ENCODE measurements around the gene OR2A7. TPM values are rescaled to one million over a fixed set of nuclear protein-coding genes. Genes with fewer than 3 reads are reported as not detected.
"Not testable (repeated sequence)": the region's sequence is repeated elsewhere in the genome, so short reads cannot be mapped to it uniquely, and the experiment has no call there.

Gene OR2A7, protein sequence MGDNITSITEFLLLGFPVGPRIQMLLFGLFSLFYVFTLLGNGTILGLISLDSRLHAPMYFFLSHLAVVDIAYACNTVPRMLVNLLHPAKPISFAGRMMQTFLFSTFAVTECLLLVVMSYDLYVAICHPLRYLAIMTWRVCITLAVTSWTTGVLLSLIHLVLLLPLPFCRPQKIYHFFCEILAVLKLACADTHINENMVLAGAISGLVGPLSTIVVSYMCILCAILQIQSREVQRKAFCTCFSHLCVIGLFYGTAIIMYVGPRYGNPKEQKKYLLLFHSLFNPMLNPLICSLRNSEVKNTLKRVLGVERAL
- polyA plus RNA-seq (ENCODE audit: insufficient read length) = 1.5 TPM

DNA sequence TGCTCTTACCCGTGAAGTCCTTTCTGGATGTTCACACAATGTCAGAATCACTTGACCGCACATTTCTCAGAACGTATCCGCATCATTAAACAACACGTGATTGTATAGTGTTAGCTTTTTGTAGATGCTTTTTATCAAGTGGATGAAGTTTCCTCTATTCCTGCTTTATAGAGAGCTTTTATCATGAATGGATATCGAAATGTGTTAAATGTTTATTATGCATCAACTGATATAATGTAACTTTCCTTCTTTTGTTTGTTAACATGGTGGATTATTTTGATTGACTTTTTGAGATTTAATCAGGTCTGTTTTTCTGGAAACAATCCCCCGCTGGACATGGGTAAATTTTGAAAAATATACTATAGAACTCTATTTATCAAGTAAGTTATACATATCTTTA is at the start of gene OR2A7:
OR2A7 (minus strand) TSS at position 101 of the 400 bp plus-strand sequence. CDS start 5,164 bp downstream, outside the sequence.
- DNase-seq (ENCODE audit: low read depth) = not testable (repeated sequence)

DNA sequence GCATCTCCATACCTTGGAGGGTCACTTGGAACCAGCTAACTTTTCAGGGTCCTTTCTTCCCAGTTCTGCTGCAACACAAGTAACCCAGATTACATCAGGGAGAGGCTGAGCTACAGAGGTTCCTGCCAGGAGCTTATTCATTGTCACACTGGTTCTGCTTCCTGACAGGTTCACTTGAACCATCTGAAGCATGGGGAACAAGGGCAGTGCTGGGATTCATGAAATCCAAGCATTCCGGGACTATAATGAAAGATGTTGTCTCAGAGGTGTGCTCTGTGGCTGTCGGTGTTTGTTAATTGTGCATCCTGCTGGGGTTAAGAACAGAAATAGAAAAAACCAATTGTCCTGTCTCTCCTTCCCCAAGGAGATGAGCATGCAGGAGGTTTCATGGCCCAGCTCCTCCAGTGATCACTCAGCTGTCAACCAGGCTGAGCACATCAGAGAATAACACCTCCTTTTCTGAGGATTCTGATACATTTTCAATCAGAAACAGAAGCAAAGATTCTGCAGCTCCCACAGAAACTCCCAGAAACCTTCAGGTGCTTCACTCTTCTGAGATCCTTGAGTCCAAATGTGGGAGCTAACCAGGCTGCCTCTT is 47.4 kb upstream of the OR2A7 start, which contains the start of gene OR2A1:
OR2A1 (plus strand) TSS at position 548 of the 598 bp plus-strand sequence. CDS start 5,706 bp downstream, outside the sequence.
- DNase-seq (ENCODE audit: low read depth) = not testable (repeated sequence)

DNA sequence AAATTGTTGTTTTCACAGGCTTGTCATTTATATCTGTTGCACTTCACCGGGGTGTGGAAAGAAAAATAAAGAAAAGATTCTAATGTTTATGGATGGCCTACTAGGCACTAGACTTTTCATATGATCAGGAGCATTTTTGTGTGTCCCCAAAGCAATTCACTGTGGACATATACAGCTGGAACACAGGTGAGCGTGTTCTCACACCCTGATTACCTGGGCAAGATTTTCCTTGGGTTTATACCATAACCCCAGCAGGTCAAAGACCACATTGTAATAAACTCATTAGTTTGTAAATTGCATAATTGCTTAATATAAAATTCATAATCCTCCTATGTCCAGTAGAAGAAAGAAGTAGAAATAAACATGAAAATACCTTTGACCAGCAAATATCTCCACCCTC is 46.6 kb upstream of the OR2A7 start:
- not testable (repeated sequence) for DNase-seq (ENCODE audit: low read depth)

DNA sequence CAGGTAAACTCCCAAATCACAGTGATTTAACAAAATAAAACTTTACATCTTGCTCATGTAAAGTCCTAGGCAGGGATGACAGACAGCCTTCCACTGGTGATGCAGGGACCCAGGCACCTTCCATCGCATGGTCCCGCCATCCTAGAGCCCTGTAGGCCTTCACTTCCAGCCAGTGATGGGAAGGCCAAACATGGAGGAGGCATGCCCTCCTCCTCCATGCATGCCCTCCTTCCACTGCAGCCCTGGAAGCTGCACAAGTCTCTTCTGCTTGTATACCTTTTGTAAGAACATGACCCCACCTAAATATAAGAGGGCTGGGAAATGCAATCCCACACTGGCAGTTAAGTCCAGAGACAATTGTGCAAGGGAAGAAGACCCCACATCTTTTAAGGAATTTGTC is 45.1 kb upstream of the OR2A7 start:
- not testable (repeated sequence) for DNase-seq (ENCODE audit: low read depth)

DNA sequence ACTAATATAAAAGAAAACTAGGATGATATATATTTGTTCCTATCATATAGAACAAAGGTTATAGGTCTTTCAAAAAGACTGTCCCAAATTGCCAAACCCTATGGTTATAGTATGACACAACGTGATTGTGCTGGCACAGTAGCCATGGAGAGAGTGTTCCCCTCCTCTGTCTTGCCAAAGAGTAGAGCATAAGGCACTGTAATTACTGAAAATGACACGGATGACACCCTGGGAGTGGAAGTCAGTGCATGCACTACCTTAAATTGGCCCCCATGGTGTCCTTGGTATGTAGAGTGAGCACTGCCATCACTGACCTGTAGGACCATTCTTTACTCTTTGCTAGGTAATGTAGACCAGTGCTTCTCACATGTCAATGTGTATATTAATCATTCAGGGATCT is 40.6 kb upstream of the OR2A7 start:
- DNase-seq (ENCODE audit: low read depth) = not testable (repeated sequence)

DNA sequence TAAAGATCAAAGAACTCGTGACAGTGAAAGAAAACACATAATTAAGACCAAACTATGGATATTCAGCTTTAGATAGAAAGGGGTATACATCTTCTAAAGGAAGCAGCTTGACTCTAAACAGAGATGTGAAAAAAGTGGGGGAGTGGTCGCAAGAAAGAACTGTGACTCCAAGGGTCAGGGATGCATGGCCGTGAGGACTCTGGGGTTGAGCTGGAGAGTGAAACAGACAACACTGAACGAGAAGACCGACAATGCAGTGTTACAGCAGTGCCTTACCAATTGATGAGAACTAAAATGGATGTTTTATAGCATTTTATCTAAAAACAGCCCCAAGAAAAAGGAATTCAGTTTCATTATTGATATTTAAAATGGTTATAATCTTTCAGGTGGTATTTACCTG is 39.0 kb upstream of the OR2A7 start:
- DNase-seq (ENCODE audit: low read depth) = not testable (repeated sequence)

DNA sequence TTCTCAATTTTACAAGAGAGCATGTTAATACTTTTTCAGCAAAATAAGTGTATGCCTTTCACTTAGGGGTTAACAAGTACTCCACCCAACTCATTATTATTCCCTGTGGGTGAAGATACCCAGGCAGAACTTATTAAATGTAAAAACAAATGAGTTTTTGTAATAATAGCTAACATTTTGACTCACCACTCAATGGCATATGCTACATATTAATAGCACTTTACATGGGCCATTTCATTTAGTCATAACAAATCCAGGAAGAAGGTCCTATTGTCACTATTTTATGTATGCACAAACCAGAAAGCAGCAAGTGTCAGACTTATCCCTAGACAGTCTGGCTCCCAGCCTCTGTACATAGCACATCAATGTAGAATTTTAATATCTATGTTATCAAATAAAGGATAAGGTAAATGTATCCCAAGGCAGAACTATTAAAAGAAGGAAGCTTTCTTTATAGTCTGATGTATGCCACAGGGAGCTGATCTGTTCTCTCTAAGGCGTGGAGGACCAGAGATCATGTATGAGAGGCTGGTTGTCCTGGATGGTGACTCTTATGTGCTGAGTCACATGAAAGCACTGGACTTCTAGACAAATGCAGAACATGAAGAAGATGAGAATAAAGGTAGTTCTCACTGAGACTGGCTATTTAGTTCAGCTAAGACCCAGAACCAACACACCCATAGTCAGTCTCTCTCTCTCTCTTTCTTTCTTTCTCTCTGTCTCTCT is 38.1 kb upstream of the OR2A7 start:
- not testable (repeated sequence) for DNase-seq (ENCODE audit: low read depth)

DNA sequence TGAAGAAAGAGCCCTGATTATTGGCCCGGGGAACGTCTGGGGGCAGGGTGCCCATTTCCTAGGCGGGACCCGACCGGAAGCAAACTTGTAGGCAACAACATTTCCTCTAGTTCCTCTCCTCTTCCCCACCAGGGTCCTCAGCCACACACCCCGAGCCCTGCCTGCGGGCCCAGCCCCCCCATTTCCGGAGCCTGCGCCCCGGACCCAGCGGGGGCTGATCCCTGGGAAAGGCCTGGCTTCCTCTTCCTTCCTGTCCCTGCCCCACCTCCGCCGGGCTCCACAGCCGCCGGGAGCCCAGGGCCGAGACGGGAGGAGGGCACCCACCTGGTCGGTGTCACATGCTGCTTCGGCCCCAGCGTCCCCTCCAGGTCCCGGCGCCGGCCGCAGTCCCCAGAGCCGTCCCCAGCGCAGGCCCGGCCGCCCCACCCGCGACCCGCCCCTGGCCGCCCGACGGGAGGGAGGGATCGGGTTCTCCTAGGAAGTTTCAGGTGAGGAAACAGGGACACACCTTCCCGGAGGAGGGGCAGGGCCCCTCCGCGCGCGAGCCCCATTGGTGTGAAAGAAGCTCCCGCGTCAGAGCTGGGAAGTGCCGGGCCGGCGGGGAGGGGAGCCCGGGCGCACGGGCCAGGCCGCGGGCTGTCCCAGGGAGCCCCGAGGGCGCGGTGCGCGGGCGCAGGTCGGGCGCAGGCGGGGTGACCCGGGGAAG is 29.4 kb upstream of the OR2A7 start:
- DNase-seq (ENCODE audit: low read depth) = not testable (repeated sequence)

DNA sequence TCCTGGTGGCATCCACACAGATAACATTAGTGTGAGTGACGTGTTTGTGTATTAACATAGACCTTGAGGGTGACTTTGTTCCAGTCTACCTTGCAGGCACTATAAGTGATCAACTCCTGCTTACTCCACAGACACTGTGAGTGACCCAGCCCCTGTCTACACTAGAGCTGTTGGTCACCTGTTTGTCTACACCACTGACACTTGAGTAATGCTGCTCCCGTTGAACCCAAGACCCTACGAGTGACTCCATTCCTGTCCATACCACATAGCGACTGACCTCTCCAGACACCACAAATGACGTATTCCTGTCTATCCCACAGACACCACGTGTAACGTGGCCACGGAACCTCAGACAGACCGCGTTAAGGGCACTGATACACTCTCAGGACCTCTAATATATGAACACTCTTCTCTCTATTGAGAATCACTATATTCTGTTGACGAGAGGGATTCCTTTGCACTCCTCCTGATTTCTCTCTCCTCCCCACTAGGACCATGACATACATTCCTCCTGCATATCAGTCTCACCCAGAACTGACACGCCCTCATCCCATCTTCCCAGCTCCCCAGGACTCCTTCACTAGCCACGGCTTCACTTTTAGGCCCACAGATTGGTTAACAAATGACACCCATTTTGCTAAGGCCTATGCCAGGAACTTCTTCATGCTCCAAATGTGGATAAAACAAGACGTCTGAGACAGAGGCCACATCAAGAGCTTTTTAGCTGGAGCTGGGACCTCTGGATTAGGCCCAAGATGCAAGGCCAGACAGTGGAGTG is 28.0 kb upstream of the OR2A7 start:
- DNase-seq (ENCODE audit: low read depth) = not testable (repeated sequence)

DNA sequence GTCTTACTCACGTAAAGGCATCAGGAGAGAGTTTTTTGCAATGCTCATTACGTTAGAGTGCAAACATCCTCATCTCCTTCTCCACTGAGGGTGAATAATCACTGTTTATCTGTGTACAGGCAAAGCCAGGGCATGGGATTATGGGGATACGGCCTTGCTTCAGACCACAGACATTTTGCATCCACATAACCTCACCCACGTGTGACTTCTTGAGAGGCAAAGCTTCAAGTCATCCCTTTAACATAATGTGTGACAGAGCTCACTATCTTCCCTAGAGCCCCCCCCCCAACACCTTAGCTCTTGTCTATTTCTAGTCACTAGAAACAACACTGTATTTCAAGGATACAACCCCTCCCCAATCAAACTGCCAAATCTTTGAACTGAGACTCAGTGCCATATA is 27.0 kb upstream of the OR2A7 start:
- not testable (repeated sequence) for DNase-seq (ENCODE audit: low read depth)

DNA sequence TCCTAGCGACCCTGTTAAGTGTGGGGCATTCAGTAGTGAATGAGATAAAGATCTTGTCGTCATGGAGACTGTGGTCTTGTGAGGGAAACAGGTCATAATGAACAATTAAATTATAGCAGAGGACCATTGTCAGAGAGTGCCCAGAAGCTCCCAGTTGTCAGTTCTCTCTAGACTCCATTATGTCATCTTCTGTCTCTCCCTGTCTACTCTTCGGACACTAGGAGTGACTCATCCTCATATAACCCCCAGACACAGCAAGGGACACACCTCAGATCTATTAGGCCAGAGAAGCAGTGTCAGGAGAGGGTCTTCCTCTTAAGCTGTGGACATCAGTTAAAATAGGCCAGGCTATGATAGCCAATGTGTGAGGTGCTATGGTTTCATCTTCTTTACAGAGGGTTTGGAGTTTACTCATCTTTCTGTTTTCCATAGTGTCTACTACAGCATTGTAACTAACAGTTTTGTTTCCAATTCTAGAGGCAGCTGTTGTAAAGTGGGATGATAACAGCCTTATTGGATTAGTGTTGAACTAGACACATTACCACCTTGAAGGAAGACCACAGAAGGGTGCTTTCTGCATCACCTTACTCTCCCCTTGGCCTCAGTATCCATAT is 22.7 kb upstream of the OR2A7 start:
- DNase-seq (ENCODE audit: low read depth) = not testable (repeated sequence)

DNA sequence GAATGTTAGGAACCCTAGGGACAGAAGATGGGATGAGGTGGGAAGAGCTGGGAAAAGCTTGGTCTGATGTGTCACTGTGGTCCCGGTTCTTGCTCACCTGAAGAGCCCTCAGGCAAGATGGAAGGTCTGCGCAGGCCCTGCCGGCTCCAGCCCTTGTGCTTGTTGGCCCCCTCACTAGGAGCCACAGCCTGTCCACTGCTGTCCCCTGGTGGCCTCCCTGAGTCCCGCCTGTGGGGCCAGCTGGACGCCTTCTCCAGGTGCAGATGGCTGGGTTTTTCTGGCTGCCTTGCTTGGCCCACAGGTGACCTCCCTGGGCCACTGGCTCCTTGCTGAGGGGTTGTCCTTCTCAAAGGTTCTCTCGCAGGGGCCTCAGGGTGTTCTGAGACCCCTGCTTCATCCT is 19.1 kb upstream of the OR2A7 start:
- DNase-seq (ENCODE audit: low read depth) = not testable (repeated sequence)

DNA sequence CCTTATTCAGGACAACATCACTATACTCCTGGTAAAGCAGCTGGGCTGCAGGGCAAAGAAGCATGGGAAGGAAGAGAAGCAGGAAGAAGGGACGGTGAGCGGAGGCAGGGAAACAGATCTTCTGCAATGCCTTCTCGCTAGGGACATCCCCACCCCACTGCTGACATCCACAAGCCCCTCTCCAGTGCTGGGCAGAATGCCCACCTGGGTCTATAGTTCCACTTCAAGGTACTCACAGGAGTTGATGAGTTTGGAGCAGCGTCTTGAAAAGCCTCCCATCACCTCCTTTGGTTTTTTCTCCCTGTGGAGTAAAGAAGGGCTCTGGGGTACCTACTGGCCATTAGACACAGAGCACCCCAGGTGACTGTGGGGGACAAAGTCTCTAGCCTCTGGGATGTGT is 17.9 kb upstream of the OR2A7 start:
- DNase-seq (ENCODE audit: low read depth) = not testable (repeated sequence)

DNA sequence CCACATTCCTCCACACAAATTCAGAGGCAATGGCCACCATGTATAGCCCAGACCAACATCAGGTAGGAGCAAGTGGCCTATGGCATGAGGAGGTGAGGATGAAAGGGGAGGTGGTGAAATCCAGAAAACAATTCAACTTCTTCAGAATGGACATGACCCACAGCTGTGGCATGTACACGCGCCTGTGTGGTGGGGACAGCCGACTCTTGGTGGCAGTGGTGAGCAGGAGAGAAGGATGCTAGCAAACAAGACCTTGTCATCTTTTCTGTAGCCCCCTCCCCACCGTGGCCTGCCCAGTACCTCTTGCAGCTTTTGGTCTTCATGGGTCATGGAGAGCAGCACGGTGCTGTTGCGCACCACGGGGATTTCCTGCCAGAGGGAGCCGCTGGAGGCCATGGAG is 17.4 kb upstream of the OR2A7 start:
- not testable (repeated sequence) for DNase-seq (ENCODE audit: low read depth)

DNA sequence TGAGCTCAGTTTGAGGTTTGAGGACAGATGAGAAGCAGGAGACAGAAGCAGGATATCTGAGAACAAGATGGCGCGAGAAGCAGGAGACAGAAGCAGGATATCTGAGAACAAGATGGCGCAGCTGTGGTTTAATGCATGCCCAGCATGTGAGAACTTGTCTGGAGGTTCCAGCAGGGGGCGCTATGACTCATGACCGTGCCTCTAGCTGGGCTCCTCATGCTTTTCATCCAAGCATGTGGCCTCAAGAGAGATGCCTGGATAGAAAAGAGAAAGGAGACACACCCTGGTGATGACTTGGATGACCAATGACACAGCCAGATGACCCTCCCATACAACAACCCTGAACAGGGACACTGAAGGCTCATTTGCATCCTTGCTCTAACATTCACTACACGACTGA is 15.4 kb upstream of the OR2A7 start:
- DNase-seq (ENCODE audit: low read depth) = not testable (repeated sequence)

DNA sequence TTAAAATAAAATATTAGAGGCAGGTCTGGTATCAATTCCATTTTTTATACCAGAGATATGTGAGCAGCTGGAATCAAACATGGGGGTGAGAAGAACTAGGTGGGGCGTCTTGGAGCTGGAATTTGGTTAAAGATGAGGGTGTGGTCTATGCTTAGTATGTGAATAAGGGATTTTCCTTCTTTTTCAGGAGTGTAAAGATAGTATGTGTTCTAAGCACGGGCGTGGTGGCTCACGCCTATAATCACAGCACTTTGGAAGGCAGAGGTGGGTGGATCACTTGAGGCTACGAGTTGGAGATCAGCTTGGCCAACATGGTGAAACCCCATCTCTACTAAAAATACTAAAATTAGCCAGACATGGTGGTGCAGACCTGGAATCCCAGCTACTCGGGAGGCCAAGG is 10.7 kb upstream of the OR2A7 start:
- DNase-seq (ENCODE audit: low read depth) = not testable (repeated sequence)

DNA sequence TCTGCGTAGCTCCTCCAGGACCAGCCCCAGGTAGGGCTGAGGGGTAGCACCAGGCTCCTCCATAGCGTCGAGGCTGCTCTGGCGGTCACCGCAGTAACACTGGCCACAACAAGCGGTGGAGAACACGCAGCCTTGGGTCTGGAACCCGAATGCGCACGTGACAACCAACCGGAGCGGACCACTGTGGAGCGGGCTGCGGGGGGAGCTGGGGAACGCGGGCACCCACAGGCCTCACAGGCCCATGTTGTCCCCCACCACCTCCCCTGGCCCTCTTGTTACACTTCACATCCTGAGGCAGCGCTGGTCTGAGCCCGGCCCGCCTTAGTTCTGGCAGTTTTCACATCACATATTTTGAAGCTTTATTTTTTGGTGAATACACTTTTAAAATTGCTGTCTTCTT is 4.6 kb upstream of the OR2A7 start, which contains the start of gene CTAGE8:
CTAGE8 (minus strand) TSS at position 101 of the 400 bp plus-strand sequence; CDS start at position 63, 38 bp downstream.
- not testable (repeated sequence) for DNase-seq (ENCODE audit: low read depth)

DNA sequence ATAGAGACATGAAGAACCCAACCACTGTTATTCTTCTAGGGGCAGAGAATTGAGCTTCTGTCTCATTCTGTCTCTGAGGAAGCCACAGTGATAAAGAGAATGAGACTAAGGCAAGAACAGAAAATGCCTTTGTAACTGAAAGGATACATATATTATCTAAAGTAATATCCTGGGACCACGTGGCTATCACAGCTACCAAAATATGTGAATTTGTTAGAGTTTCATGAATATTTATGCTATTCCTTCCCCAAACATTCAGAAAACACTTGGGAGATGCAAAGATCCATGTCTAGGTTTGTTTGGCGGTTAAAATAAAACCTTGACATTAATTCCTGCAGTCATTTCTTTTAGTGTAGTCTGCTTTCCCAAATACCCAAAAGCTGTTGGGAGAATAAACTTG is 2.5 kb downstream of the OR2A7 start:
- DNase-seq (ENCODE audit: low read depth) = not testable (repeated sequence)

DNA sequence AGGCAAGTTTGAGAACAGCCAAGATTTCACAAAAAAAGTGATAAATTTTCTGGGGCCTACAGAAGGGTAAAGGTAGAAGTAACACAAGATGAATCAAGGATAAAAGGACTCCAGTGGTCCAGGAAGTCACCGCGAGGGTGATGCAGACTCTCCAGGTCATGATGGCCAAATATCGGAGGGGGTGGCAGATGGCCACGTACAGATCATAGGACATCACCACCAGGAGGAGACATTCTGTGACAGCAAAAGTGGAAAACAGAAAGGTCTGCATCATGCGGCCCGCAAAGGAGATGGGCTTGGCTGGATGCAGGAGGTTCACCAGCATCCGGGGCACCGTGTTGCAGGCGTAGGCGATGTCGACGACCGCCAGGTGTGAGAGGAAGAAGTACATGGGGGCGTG is 5.5 kb downstream of the OR2A7 start:
- not testable (repeated sequence) for DNase-seq (ENCODE audit: low read depth)

DNA sequence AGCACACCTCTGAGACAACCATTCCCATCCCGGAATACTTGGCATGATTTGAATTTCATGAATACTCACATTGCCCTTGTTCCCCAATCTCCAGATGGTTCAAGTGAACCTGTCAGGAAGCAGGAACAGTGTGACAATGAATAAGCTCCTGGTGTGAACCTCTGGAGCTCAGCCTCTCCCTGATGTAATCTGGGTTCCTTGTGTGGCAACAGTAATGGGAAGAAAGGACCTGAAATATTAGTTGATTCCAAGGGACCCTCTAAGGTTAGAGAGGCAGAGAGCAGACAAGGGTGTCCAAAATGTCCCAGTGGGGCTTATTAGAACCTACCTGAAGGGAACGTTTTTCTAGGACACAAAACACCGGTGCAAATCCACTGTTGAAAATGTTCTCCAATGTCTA is 8.5 kb downstream of the OR2A7 start:
- DNase-seq (ENCODE audit: low read depth) = no peak
